Stimulated activated CD4-positive, alpha-beta T cell treated with anti-CD3 and anti-CD28 coated beads, Interleukin-1b, Interleukin-23, amount 100 ng/mL, for 24 hours (primary cell): ENCODE results near the gene CACNA1B.
"Not testable (repeated sequence)": the region's sequence is repeated elsewhere in the genome, so short reads cannot be mapped to it uniquely, and the experiment has no call there.

Experiments
- DNase-seq, 4 experiments: peaks; one replicate each; pipeline ENCODE4 v3.0.0-alpha.2; 2020; ENCODE audit warnings: low read depth in 4 of 4, low spot score in 1 of 4

CACNA1B gene

GRCh38 chr9:137885121-137885520 lies 7.5 kb downstream of the CACNA1B start:
- DNase-seq: not testable (repeated sequence)

- DNase-seq: not testable (repeated sequence)
Measured at GRCh38 chr9:137888621-137889020, 11.0 kb downstream of the CACNA1B start.

- DNase-seq: not testable (repeated sequence)
Measured at GRCh38 chr9:137889966-137890365, 12.4 kb downstream of the CACNA1B start.

- not testable (repeated sequence) for DNase-seq
Measured at GRCh38 chr9:137890768-137891587, 13.4 kb downstream of the CACNA1B start.

- no peak for DNase-seq
Measured at GRCh38 chr9:137891588-137892423, 14.2 kb downstream of the CACNA1B start.

- DNase-seq: no peak
Measured at GRCh38 chr9:137892424-137893191, 15.0 kb downstream of the CACNA1B start.

- DNase-seq: no peak
Measured at GRCh38 chr9:137893670-137894069, 16.1 kb downstream of the CACNA1B start.

GRCh38 chr9:137899551-137900360 lies 22.2 kb downstream of the CACNA1B start:
- no peak for DNase-seq

GRCh38 chr9:137900584-137901310 lies 23.2 kb downstream of the CACNA1B start:
- no peak for DNase-seq

- no peak for DNase-seq
Measured at GRCh38 chr9:137902646-137903045, 25.1 kb downstream of the CACNA1B start.

GRCh38 chr9:137905740-137906139 lies 28.2 kb downstream of the CACNA1B start:
- DNase-seq: no peak

- DNase-seq: no peak
Measured at GRCh38 chr9:137907776-137908175, 30.2 kb downstream of the CACNA1B start.

GRCh38 chr9:137912671-137913070 lies 35.1 kb downstream of the CACNA1B start:
- no peak for DNase-seq

- no peak for DNase-seq
Measured at GRCh38 chr9:137913132-137913531, 35.5 kb downstream of the CACNA1B start.

- DNase-seq: no peak
Measured at GRCh38 chr9:137913771-137914767, 36.5 kb downstream of the CACNA1B start.

- DNase-seq: no peak
Measured at GRCh38 chr9:137916540-137916939, 39.0 kb downstream of the CACNA1B start.

- no peak for DNase-seq
Measured at GRCh38 chr9:137917116-137917515, 39.5 kb downstream of the CACNA1B start.

GRCh38 chr9:137917795-137918194 lies 40.2 kb downstream of the CACNA1B start:
- no peak for DNase-seq
